AG08395 (cell line): ENCODE data around the gene SEMA6A.

ENCODE experiments used
- DNase-seq: peaks from one replicate; pipeline ENCODE4 v3.0.0; 2012; ENCODE audit warnings: mixed read lengths, low spot score

The SEMA6A gene

GRCh38 chr5:116492776-116493175 lies 81.8 kb downstream of the SEMA6A start:
- DNase-seq = no peak

GRCh38 chr5:116492016-116492623 lies 82.5 kb downstream of the SEMA6A start:
- peak; percentile 88 for DNase-seq

GRCh38 chr5:116488356-116489041 lies 86.1 kb downstream of the SEMA6A start:
- DNase-seq = no peak

- no peak for DNase-seq
Observed at GRCh38 chr5:116487045-116487444, 87.6 kb downstream of the SEMA6A start.

GRCh38 chr5:116486588-116486987 lies 88.0 kb downstream of the SEMA6A start:
- no peak for DNase-seq

- DNase-seq = no peak
Observed at GRCh38 chr5:116484645-116485044, 90.0 kb downstream of the SEMA6A start.

- peak; percentile 58 for DNase-seq
Observed at GRCh38 chr5:116482394-116482793, 92.2 kb downstream of the SEMA6A start.

GRCh38 chr5:116480894-116481510 lies 93.6 kb downstream of the SEMA6A start:
- DNase-seq = no peak

- no peak for DNase-seq
Observed at GRCh38 chr5:116479776-116480675, 94.6 kb downstream of the SEMA6A start.

GRCh38 chr5:116478491-116478890 lies 96.1 kb downstream of the SEMA6A start:
- no peak for DNase-seq

- no peak for DNase-seq
Observed at GRCh38 chr5:116476897-116477537, 97.6 kb downstream of the SEMA6A start.

GRCh38 chr5:116475338-116475737 lies 99.3 kb downstream of the SEMA6A start:
- DNase-seq = no peak

GRCh38 chr5:116473706-116474105 lies 100.9 kb downstream of the SEMA6A start:
- DNase-seq = no peak

- DNase-seq = no peak
Observed at GRCh38 chr5:116472274-116472673, 102.3 kb downstream of the SEMA6A start.

- DNase-seq = no peak
Observed at GRCh38 chr5:116469631-116470030, 105.0 kb downstream of the SEMA6A start.

- DNase-seq = no peak
Observed at GRCh38 chr5:116468583-116468982, 106.0 kb downstream of the SEMA6A start.

- no peak for DNase-seq
Observed at GRCh38 chr5:116467465-116467843, 107.2 kb downstream of the SEMA6A start.

- DNase-seq = no peak
Observed at GRCh38 chr5:116466727-116467464, 107.7 kb downstream of the SEMA6A start.

- no peak for DNase-seq
Observed at GRCh38 chr5:116465411-116465810, 109.2 kb downstream of the SEMA6A start.

- DNase-seq = no peak
Observed at GRCh38 chr5:116464144-116464708, 110.4 kb downstream of the SEMA6A start.

- no peak for DNase-seq
Observed at GRCh38 chr5:116462500-116462899, 112.1 kb downstream of the SEMA6A start.
